OCI-LY7 (cell line): Measurements from ENCODE around the gene FAM221B. TPM values are rescaled to one million over a fixed set of nuclear protein-coding genes. Genes with fewer than 3 reads are reported as not detected.

ENCODE experiments used
- BruUV-seq: library from RNA; stranded (reverse); fragments of 400-500 nt; replicated peaks from 2 replicates; lab custom pipeline; 2021; lab: Mats Ljungman, UMichigan
- CTCF ChIA-PET: fragments of 300-600 bp; sonication (Branson Sonifier 250); formaldehyde crosslinking; loops from one replicate; lab custom pipeline; 2022; ENCODE audit warnings: antibody characterized with exemption; ENCODE audit not compliant: unreplicated experiment; lab: Charles Lee
- POLR2A ChIA-PET: fragments of 300-600 bp; sonication (Branson Sonifier 250); formaldehyde crosslinking; loops from one replicate; lab custom pipeline; 2022; ENCODE audit warnings: antibody characterized with exemption; lab: Charles Lee
- DNase-seq: peaks from one replicate; pipeline ENCODE4 v3.0.0-alpha.2; 2015; ENCODE audit warnings: low spot score
- H2AFZ ChIP-seq: fragments of 200-600 bp; sonication (generic), shearing (Covaris generic); 2 replicates; pipeline ENCODE4 v1.6.1; 2014; ENCODE audit warnings: mild to moderate bottlenecking, antibody characterized with exemption, low read length, moderate library complexity
- H3K27ac ChIP-seq: fragments of 200-600 bp; sonication (generic); 2 replicates; pipeline ENCODE4 v1.5.1; 2014; ENCODE audit warnings: mixed run types, low read depth, mild to moderate bottlenecking, moderate library complexity, low read length, inconsistent platforms; ENCODE audit not compliant: poor library complexity, severe bottlenecking
- H3K36me3 ChIP-seq: fragments of 200-600 bp; sonication (generic); 2 replicates; pipeline ENCODE4 v1.6.1; 2014; ENCODE audit warnings: mild to moderate bottlenecking, antibody characterized with exemption, low read length, moderate library complexity, mixed read lengths; ENCODE audit not compliant: insufficient read depth
- H3K4me1 ChIP-seq: fragments of 200-600 bp; sonication (generic); 2 replicates; pipeline ENCODE4 v1.5.1; 2014; ENCODE audit warnings: mild to moderate bottlenecking, low read length; ENCODE audit not compliant: insufficient read depth, poor library complexity, severe bottlenecking
- H3K4me2 ChIP-seq: fragments of 200-600 bp; sonication (generic); 2 replicates; pipeline ENCODE4 v1.6.1; 2014; ENCODE audit warnings: mild to moderate bottlenecking, low read length
- H3K4me3 ChIP-seq: fragments of 200-600 bp; sonication (generic); 2 replicates; pipeline ENCODE4 v1.5.1; 2014; ENCODE audit warnings: mild to moderate bottlenecking, low read depth, low read length; ENCODE audit not compliant: poor library complexity, severe bottlenecking
- H3K79me2 ChIP-seq: fragments of 200-600 bp; sonication (generic); 2 replicates; pipeline ENCODE4 v1.6.1; 2016; ENCODE audit warnings: low read depth, mild to moderate bottlenecking, low read length, moderate library complexity, mixed read lengths; ENCODE audit not compliant: insufficient read depth
- H3K9me2 ChIP-seq: fragments of 200-600 bp; sonication (generic); 2 replicates; pipeline ENCODE4 v1.6.1; 2016; ENCODE audit warnings: mild to moderate bottlenecking, low read length, mixed read lengths; ENCODE audit not compliant: insufficient read depth
- H3K9me3 ChIP-seq: fragments of 200-600 bp; sonication (generic); 2 replicates; pipeline ENCODE4 v1.6.1; 2014; ENCODE audit warnings: mild to moderate bottlenecking, mixed run types, low read length, mixed read lengths
- H4K20me1 ChIP-seq: fragments of 200-600 bp; sonication (generic); 2 replicates; pipeline ENCODE4 v1.6.1; 2014; ENCODE audit warnings: mild to moderate bottlenecking, antibody characterized with exemption, low read length, moderate library complexity, mixed read lengths; ENCODE audit not compliant: insufficient read depth
- CTCF ChIP-seq: fragments of 200-600 bp; sonication (generic); conservative IDR thresholded peaks from 2 replicates; pipeline ENCODE4 v1.5.1; 2014; ENCODE audit warnings: mild to moderate bottlenecking, antibody characterized with exemption, low read length, moderate library complexity, mixed read lengths
- EZH2phosphoT487 ChIP-seq: fragments of 200-600 bp; sonication (generic); IDR thresholded peaks from 2 replicates; pipeline ENCODE4 v1.6.1; 2018; ENCODE audit warnings: low read depth, borderline replicate concordance, mild to moderate bottlenecking, mixed run types, antibody characterized with exemption, low read length, moderate library complexity, mixed read lengths
- intact Hi-C: fragments of 100-400 bp; cut with micrococcal nuclease; formaldehyde crosslinking; loops from one replicate; pipeline ENCODE4 v1.10.0; 2022; ENCODE audit not compliant: unreplicated experiment
- total RNA-seq, 2 experiments: library from RNA; depleted of rRNA in 1 of 2; stranded (reverse); fragments of >200 nt in 1 of 2; shearing (Covaris generic) in 1 of 2; gene quantifications; 2 replicates each; pipeline ENCODE4 v1.2.3, GENCODE V29; 2014 to 2022

The FAM221B gene
- total RNA-seq, 2 experiments from 2014 or later, result not detected

- CTCF ChIA-PET, result no interaction called here
- Histone ChIP-seq H3K4me2 (peak overlapping the region; percentile 93), H3K79me2 (peaks cover 10% of the 10 kb centered on the region; the same call in 1 of the 2 replicates), H3K4me3 (peak overlapping the region; percentile 93), H3K27ac (peak overlapping the region; percentile 82), H3K9me2 (no peaks in the 10 kb centered on the region), H2AFZ (no peak overlapping the region), H3K9me3 (0 out of 2 replicates have a peak, but pooled peaks cover 4% of the 10 kb centered on the region), H4K20me1 (no peaks in the 10 kb centered on the region), H3K36me3 (no peaks in the 10 kb centered on the region), H3K4me1 (peaks cover 29% of the 10 kb centered on the region)
- intact Hi-C loops, result loop anchor here (2.0 to 5.0 kb wide), 4 partner anchors 57 to 191 kb away; partner anchors contain the start of genes GBA2 and RGP1
- TF ChIP-seq EZH2phosphoT487 (no peak), CTCF (peak; percentile 73)
- peak; percentile 30 for DNase-seq
- BruUV-seq, result TSS peak; percentile 83
- POLR2A ChIA-PET, result interaction anchor here (0.6 to 2.2 kb wide), 11 partner anchors 9 to 220 kb away, joined by 3 to 7 read pairs (median 4); partner anchors contain the start of genes ARHGEF39, GBA2, RGP1 and TLN1
Measured at GRCh38 chr9:35813434-35814105, 15.0 kb downstream of the FAM221B start.

DNA sequence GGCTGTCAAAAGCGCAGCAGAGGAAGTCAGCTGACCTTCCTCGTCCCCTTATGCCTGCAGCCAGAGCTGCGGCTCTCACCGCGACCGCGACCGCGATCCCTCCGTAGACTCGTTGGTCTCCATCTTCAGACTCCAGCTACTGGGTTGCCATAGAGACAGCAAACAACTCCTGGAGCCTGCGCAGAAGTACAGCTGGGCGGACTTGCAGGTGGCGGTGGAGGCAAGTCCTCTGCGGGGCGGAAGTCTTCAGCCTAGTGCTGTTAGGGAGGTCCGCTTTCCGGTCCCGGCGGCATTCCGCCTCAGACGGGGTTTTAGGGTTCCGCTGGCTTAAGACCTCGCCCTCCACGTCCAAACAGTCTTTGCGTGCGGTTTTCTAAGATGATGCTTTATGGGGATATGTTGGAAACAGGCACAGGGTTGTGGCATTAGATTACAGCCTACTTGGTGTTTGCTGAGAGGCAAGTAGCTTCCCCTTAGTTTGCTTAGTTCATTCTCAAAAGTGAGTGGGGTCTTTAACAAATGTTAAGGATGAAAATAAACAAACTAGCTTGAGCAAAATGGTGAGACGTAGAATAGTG lies 16.4 kb downstream of the FAM221B start, which contains the start of gene SPAG8:
Gene SPAG8 (minus strand): TSS at position 238 of the 578 bp plus-strand sequence. CDS start 115 bp downstream, at position 123.
- H3K4me3 ChIP-seq, result peak within 1 kb of the TSS; percentile 67
- BruUV-seq, result no TSS peak
- intact Hi-C loops, result loop anchor here (1.0 to 5.0 kb wide), 2 partner anchors 80 to 190 kb away; partner anchors contain the start of genes CREB3 and TLN1
- H3K9me3 ChIP-seq, result 0 out of 2 replicates have a peak, but pooled peaks cover 4% of the 10 kb centered on the region
- H3K36me3 ChIP-seq, result no peaks in the 10 kb centered on the region
- CTCF ChIA-PET, result interaction anchor here (0.6 kb wide), 1 partner anchor 22 kb away, joined by 3 read pairs; no protein-coding TSS in a partner anchor
- peak within 1 kb of the TSS; percentile 83 for H2AFZ ChIP-seq
- TF ChIP-seq CTCF, result no peak
- no peak for TF ChIP-seq EZH2phosphoT487
- DNase-seq, result peak; percentile 98
- H3K4me1 ChIP-seq, result peaks cover 29% of the 10 kb centered on the region
- H3K9me2 ChIP-seq, result no peaks in the 10 kb centered on the region
- peak within 1 kb of the TSS; percentile 60 for H3K27ac ChIP-seq
- H3K4me2 ChIP-seq, result peak within 1 kb of the TSS; percentile 93
- POLR2A ChIA-PET, result interaction anchor here (0.6 to 1.8 kb wide), 11 partner anchors 11 to 193 kb away, joined by 3 to 5 read pairs (median 4); no protein-coding TSS in a partner anchor
- H3K79me2 ChIP-seq, result peaks cover 10% of the 10 kb centered on the region; the same call in 1 of the 2 replicates
- no peaks in the 10 kb centered on the region for H4K20me1 ChIP-seq
